Measurements from ENCODE around the gene AHCY.
"Not testable (repeated sequence)": the region's sequence is repeated elsewhere in the genome, so short reads cannot be mapped to it uniquely, and the experiment has no call there.

The AHCY gene

GRCh38 chr20:34268851-34269636 is 34.1 kb downstream of the AHCY start:
- Histone ChIP-seq H4K12ac (ENCODE audit: low read depth, low read length) (peak overlapping the region; percentile 74), H2BK12ac (ENCODE audit: low read length) (no peak overlapping the region), H2BK120ac (ENCODE audit: insufficient read depth, low read length, poor library complexity) (no peak overlapping the region), H4K8ac (ENCODE audit: low read depth, low read length) (peak overlapping the region; percentile 26), H3K9ac (ENCODE audit: low read length) (no peak overlapping the region), H3K4me2 (ENCODE audit: low read length) (peak overlapping the region; percentile 58), H3K27ac (ENCODE audit: low read depth, low read length) (no peak overlapping the region), H3K4ac (ENCODE audit: low read depth, low read length) (no peak overlapping the region), H2AFZ (ENCODE audit: insufficient read depth, low read length, poor library complexity) (no peak overlapping the region), H3K79me1 (ENCODE audit: low read length) (no peaks in the 10 kb centered on the region), H3K36me3 (ENCODE audit: control insufficient read depth in 1 of 2, insufficient read depth in 2 of 2, low read length in 2 of 2) (peaks cover 0 to 2% of the 10 kb centered on the region in 2 experiments), H2BK5ac (ENCODE audit: low read depth, low read length, poor library complexity) (no peak overlapping the region), H3K4me3 (ENCODE audit: low read depth, low read length) (peak overlapping the region; percentile 42), H3K4me1 (ENCODE audit: control insufficient read depth in 1 of 2, insufficient read depth in 2 of 2, low read length in 2 of 2) (peaks cover 3 to 5% of the 10 kb centered on the region in 2 experiments), H3K23ac (ENCODE audit: low read length) (no peak overlapping the region), H3K14ac (ENCODE audit: low read length) (no peak overlapping the region), H3K9me3 (ENCODE audit: insufficient read depth, low read depth, low read length) (no peaks in the 10 kb centered on the region), H3K27me3 (ENCODE audit: insufficient read depth, low read length) (no peaks in the 10 kb centered on the region), H2AK5ac (ENCODE audit: low read length) (no peak overlapping the region), H3K79me2 (ENCODE audit: control insufficient read depth, insufficient read depth, low read length, poor library complexity) (peaks cover 2% of the 10 kb centered on the region), H3K18ac (ENCODE audit: low read length) (no peak overlapping the region), H4K91ac (ENCODE audit: low read depth, low read length) (peak overlapping the region; percentile 31)
- no peak for DNase-seq
- WGBS (ENCODE audit: extremely low coverage, insufficient coverage, insufficient read length), result no CpG with 5 or more reads among the region's 58 CpGs

GRCh38 chr20:34268145-34268544 is 35.0 kb downstream of the AHCY start:
- no peak overlapping the region for H4K12ac ChIP-seq (ENCODE audit: low read depth, low read length)
- DNase-seq, result no peak
- H3K79me2 ChIP-seq (ENCODE audit: control insufficient read depth, insufficient read depth, low read length, poor library complexity), result peaks cover 2% of the 10 kb centered on the region
- no peak overlapping the region for H2BK120ac ChIP-seq (ENCODE audit: insufficient read depth, low read length, poor library complexity)
- no peak overlapping the region for H2AK5ac ChIP-seq (ENCODE audit: low read length)
- no CpG with 5 or more reads among the region's 12 CpGs for WGBS (ENCODE audit: extremely low coverage, insufficient coverage, insufficient read length)
- H2BK12ac ChIP-seq (ENCODE audit: low read length), result no peak overlapping the region
- no peak overlapping the region for H3K14ac ChIP-seq (ENCODE audit: low read length)
- H3K27ac ChIP-seq (ENCODE audit: low read depth, low read length), result no peak overlapping the region
- no peak overlapping the region for H4K8ac ChIP-seq (ENCODE audit: low read depth, low read length)
- H2BK5ac ChIP-seq (ENCODE audit: low read depth, low read length, poor library complexity), result no peak overlapping the region
- no peaks in the 10 kb centered on the region for H3K79me1 ChIP-seq (ENCODE audit: low read length)
- no peak overlapping the region for H3K23ac ChIP-seq (ENCODE audit: low read length)
- no peak overlapping the region for H3K4me2 ChIP-seq (ENCODE audit: low read length)
- H3K9ac ChIP-seq (ENCODE audit: low read length), result no peak overlapping the region
- no peaks in the 10 kb centered on the region for H3K27me3 ChIP-seq (ENCODE audit: insufficient read depth, low read length)
- H3K36me3 ChIP-seq (ENCODE audit: control insufficient read depth in 1 of 2, insufficient read depth in 2 of 2, low read length in 2 of 2), result peaks cover 0 to 2% of the 10 kb centered on the region in 2 experiments
- no peak overlapping the region for H3K18ac ChIP-seq (ENCODE audit: low read length)
- peaks cover 3 to 5% of the 10 kb centered on the region in 2 experiments for H3K4me1 ChIP-seq (ENCODE audit: control insufficient read depth in 1 of 2, insufficient read depth in 2 of 2, low read length in 2 of 2)
- H2AFZ ChIP-seq (ENCODE audit: insufficient read depth, low read length, poor library complexity), result no peak overlapping the region
- H3K4ac ChIP-seq (ENCODE audit: low read depth, low read length), result no peak overlapping the region
- no peak overlapping the region for H4K91ac ChIP-seq (ENCODE audit: low read depth, low read length)
- no peak overlapping the region for H3K4me3 ChIP-seq (ENCODE audit: low read depth, low read length)
- no peaks in the 10 kb centered on the region for H3K9me3 ChIP-seq (ENCODE audit: insufficient read depth, low read depth, low read length)

DNA sequence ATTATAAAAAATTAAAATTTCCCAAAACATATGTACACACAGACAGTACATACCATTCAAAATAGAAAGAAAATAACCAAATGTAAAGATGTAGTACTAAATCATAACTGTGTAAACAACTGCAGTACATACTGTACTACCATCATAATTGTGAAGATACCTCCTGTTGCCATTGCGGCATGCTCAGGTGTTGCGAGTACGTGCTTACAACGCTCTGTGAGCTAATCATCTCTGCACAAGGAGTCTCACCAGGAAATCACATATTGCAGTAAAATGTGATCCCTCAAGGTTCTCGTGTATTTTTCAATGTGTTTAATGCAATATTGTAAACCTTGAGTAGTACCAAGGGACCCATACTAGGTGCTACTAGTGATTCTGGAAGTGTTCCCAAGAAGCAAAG is 39.0 kb downstream of the AHCY start:
- Histone ChIP-seq H2AK5ac (ENCODE audit: low read length) (no peak overlapping the region), H3K23ac (ENCODE audit: low read length) (no peak overlapping the region), H2AFZ (ENCODE audit: insufficient read depth, low read length, poor library complexity) (no peak overlapping the region), H3K4me3 (ENCODE audit: low read depth, low read length) (no peak overlapping the region), H3K18ac (ENCODE audit: low read length) (no peak overlapping the region), H3K79me2 (ENCODE audit: control insufficient read depth, insufficient read depth, low read length, poor library complexity) (no peaks in the 10 kb centered on the region), H3K9ac (ENCODE audit: low read length) (no peak overlapping the region), H3K14ac (ENCODE audit: low read length) (no peak overlapping the region), H3K79me1 (ENCODE audit: low read length) (no peaks in the 10 kb centered on the region), H3K9me3 (ENCODE audit: insufficient read depth, low read depth, low read length) (no peaks in the 10 kb centered on the region), H4K91ac (ENCODE audit: low read depth, low read length) (no peak overlapping the region), H2BK120ac (ENCODE audit: insufficient read depth, low read length, poor library complexity) (no peak overlapping the region), H3K27me3 (ENCODE audit: insufficient read depth, low read length) (no peaks in the 10 kb centered on the region), H2BK12ac (ENCODE audit: low read length) (no peak overlapping the region), H3K36me3 (ENCODE audit: control insufficient read depth in 1 of 2, insufficient read depth in 2 of 2, low read length in 2 of 2) (peaks cover 0 to 2% of the 10 kb centered on the region in 2 experiments), H3K27ac (ENCODE audit: low read depth, low read length) (no peak overlapping the region), H3K4me2 (ENCODE audit: low read length) (no peak overlapping the region), H3K4ac (ENCODE audit: low read depth, low read length) (no peak overlapping the region), H4K8ac (ENCODE audit: low read depth, low read length) (no peak overlapping the region), H4K12ac (ENCODE audit: low read depth, low read length) (no peak overlapping the region), H2BK5ac (ENCODE audit: low read depth, low read length, poor library complexity) (no peak overlapping the region), H3K4me1 (ENCODE audit: control insufficient read depth in 1 of 2, insufficient read depth in 2 of 2, low read length in 2 of 2) (peaks cover 0 to 8% of the 10 kb centered on the region in 2 experiments)
- no peak for DNase-seq
- WGBS (ENCODE audit: extremely low coverage, insufficient coverage, insufficient read length), result no CpG with 5 or more reads among the region's 5 CpGs

GRCh38 chr20:34263468-34263867 is 39.7 kb downstream of the AHCY start:
- H3K23ac ChIP-seq (ENCODE audit: low read length); H3K9ac ChIP-seq (ENCODE audit: low read length); H3K4me2 ChIP-seq (ENCODE audit: low read length); H2AFZ ChIP-seq (ENCODE audit: insufficient read depth, low read length, poor library complexity); DNase-seq; H2AK5ac ChIP-seq (ENCODE audit: low read length); H2BK12ac ChIP-seq (ENCODE audit: low read length); H4K8ac ChIP-seq (ENCODE audit: low read depth, low read length); H3K4me1 ChIP-seq (ENCODE audit: control insufficient read depth in 1 of 2, insufficient read depth in 2 of 2, low read length in 2 of 2); H3K9me3 ChIP-seq (ENCODE audit: insufficient read depth, low read depth, low read length); H3K27me3 ChIP-seq (ENCODE audit: insufficient read depth, low read length); H3K79me1 ChIP-seq (ENCODE audit: low read length); H3K4me3 ChIP-seq (ENCODE audit: low read depth, low read length); H2BK5ac ChIP-seq (ENCODE audit: low read depth, low read length, poor library complexity); H3K14ac ChIP-seq (ENCODE audit: low read length); H3K18ac ChIP-seq (ENCODE audit: low read length); H2BK120ac ChIP-seq (ENCODE audit: insufficient read depth, low read length, poor library complexity); H4K91ac ChIP-seq (ENCODE audit: low read depth, low read length); H3K79me2 ChIP-seq (ENCODE audit: control insufficient read depth, insufficient read depth, low read length, poor library complexity); H3K4ac ChIP-seq (ENCODE audit: low read depth, low read length); H3K36me3 ChIP-seq (ENCODE audit: control insufficient read depth in 1 of 2, insufficient read depth in 2 of 2, low read length in 2 of 2); H3K27ac ChIP-seq (ENCODE audit: low read depth, low read length); H4K12ac ChIP-seq (ENCODE audit: low read depth, low read length): not testable (repeated sequence)
- no CpG with 5 or more reads among the region's 8 CpGs for WGBS (ENCODE audit: extremely low coverage, insufficient coverage, insufficient read length)
